ENCODE data around the gene OR2C3.
"Not testable (repeated sequence)": the region's sequence is repeated elsewhere in the genome, so short reads cannot be mapped to it uniquely, and the experiment has no call there.

Gene OR2C3

DNA sequence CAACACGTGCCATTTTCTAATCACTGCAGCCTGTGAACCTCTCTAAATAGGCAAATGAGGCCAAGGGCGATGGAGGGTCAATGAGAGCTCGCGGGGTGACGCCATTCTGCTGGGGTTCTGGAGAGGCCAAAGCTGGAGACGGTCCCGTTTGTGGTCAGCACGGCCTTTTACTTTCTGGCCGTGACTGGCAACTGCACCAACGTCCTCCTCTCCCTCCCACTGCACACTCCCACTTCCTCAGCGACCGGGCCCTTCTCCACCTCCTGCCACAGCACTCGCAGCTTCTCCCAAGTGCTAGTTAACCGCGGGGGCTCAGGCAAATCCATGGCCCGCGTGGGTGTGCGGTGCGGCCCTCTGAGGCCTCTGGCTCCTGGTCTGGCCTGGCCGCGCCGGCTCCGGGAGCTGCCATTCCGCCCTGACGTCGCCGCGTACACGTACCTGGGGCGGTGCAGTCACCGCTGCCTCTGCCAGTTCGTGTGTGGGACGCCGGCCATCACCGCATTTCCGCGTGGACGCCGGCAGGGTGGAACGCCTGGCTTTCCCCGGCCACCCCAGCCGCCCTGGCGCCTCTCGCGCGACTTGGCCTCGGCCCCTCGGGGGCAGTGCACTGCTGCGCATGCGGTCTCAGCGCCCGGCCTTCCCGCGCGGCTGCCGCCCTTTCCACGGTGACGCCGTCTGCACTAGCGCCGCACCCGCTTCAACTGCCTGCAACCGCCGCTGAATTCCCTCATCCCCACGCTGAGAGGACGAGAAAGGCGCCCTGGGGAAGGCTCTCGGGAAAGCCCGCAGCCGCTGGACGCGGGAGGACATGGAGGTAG, 18.2 kb downstream of the OR2C3 start:
- no peak for DNase-seq (ENCODE audit: low read depth, low spot score)

DNA sequence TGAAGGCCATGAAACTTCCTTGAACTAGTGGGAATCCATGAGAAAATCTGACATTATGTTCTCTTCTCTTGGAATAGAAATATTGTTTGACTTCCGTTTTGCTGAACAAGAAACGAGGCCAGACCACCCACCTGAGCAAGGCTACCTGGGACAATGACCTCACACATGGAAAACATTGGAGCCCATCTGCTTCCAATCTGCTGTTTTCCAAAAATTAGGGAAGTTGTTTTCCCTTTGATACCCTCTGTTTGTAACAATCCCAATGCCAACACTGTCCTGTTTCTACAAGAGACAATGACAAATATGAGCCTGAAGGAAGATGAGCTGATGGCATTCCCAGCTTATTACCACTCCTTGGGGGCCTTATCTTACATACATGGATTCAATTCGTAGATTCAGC, 29.4 kb downstream of the OR2C3 start:
- no peak for DNase-seq (ENCODE audit: low read depth, low spot score)

DNA sequence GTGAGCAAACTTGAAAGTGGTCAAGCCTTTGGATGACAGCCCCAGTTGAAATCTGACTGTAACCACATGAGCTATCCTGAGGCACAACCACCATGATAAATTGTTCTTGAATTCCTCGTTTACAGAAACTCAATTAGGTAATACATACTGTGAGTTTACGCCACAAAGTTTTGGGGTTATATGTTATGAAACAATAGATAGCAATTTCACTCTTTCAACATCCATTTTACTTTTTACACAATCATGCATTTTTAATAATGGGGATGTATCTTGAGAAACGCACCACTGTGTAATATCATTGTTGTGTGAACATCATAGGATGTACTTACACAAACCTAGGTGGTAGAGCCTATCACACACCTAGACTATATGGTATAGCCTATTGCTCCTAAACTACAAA, 35.4 kb downstream of the OR2C3 start:
- no peak for DNase-seq (ENCODE audit: low read depth, low spot score)

DNA sequence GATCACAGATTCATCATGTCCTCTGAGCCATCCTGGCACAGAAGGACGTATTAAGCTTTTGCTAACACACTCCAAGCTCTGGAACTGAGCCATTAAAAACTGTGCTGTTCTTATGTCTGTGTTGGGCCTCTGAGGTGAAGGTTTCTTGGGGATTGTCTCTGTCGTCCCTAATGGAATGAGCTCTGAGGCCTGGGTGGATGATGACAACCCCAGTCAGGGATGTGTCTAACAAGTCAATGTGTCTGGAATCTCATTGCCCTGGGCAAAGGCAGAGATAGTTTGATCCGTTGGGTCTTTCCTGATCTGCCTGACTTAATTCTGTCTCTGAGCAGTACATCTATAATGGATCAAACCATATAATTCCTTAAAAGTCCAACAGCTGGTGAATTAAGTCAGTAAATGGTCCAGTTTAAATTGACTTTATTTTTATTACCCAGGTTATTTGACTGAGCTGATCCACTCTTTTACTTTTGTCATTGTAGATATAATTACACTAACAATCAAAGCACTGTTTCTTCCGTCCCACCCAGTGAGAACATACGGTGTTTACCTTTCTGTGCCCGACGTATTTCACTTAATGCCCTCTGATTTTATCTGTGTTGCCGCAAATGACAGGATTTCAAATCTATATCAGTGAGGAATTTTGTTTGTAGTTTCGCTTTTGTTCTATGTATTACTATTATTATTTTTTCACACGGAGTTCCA, 39.5 kb downstream of the OR2C3 start:
- no peak for DNase-seq (ENCODE audit: low read depth, low spot score)

DNA sequence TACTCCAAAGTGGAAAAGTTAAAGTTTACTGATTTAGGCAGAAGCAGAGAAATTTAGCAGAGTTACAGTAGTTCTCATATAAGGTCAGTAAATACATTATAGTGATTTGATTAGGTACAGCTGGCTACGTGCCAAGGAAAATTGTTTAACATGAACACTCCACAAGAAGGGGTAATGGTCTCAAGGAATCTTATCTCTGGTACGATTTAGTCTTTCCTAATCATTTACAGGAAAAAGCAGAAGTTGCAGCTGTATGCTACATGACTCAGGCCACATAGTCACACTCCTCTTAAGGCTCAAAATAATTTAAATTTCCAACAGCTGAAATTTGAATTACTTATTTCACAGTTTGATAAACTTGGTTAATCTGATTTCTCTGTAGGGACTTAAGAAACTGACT, 41.5 kb downstream of the OR2C3 start:
- no peak for DNase-seq (ENCODE audit: low read depth, low spot score)

DNA sequence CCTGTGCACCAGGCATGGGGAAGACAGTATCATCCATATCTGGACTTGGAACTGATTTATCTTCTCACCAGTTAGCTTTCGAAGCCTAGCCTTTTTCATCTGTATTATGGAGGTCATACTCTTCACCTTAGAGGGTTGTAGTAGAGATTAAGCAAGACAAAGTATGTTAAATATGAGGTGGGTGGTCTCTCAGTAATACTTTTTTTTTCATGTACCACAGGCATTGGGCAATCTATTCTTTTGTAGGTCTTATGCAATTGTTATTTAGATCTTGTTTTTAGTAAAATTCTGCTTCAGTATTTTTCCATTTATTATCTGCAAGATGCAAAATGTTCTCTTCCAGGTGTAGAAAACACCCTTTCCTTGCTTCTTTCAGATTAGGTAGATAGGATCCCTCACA, 43.1 kb downstream of the OR2C3 start:
- no peak for DNase-seq (ENCODE audit: low read depth, low spot score)

DNA sequence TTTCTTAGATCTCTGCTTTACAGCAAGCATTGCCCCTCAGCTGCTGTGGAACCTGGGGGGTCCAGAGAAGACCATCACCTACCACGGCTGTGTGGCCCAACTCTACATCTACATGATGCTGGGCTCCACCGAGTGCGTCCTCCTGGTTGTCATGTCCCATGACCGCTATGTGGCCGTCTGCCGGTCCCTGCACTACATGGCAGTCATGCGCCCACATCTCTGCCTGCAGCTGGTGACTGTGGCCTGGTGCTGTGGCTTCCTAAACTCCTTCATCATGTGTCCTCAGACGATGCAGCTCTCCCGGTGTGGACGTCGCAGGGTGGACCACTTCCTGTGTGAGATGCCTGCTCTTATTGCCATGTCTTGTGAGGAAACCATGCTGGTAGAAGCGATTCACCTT, 44.9 kb downstream of the OR2C3 start:
- no peak for DNase-seq (ENCODE audit: low read depth, low spot score)

DNA sequence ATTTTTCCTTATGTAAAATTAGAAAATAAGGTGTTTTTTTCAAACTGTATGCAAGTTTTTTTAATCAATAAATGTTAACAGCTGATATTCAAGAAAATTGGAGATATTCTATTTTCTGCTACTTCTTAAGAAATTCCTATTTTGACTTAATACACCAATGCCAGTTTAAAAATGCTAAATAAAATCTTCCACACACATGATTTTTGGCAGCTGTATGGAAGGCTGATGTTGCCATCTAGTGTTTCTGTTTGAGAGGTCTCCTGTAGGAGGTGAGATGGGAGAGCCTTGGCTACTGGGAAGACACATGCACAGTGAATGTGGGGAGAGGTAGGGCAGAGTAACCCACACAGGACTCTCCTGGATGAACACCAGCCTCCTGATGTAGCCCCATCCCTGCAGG, 49.2 kb downstream of the OR2C3 start:
- DNase-seq (ENCODE audit: low read depth, low spot score) = peak; percentile 12

DNA sequence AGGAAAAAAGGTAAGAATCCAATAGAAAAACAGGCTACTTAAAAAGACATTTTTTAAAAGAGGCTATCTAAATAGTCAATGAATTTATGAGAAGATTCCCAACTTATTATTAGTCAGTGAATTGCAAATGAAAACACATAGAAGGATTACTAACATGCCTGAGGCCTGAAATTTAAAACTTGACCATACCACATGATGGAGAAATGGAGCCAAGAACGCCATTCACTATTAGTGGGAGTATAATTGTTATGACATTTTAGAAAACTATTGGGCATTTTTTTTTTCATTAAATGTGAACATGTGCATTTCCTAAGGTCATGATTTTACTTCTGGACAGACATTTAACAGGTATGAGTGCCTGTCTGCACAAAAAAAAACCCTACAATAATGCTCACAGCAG, 53.5 kb downstream of the OR2C3 start:
- no peak for DNase-seq (ENCODE audit: low read depth, low spot score)

DNA sequence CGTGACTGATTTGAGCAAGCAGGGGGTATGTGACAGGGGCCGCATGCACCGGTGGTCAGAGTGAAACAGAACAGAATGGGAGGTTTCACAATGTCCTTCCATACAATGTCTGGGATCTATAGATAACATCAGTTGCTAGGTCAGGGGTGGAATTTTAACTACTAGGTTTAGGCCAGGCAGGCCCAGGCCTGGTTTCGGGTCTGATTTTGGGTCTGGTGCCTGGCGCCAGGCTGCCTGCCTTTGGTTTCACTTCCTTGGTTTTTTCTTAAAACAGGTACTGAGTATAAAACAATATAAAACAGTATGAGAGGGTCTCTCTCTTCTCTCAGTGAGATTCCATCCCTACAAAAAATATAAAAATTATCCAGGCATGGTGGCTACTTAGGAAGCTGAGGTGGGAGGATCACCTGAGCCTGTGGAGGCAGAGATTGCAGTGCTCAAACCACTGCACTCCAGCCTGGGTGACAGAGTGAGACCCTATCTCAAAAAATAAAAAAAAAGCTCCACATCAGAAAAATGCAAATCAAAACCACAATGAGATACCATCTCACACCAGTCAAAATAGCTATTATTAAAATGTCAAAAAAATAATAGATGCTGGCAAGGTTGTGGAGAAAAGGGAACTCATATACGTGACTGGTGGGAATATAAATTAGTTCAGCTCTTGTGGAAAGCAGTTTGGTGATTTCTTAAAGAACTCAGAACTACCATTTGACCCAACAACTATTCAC, 59.7 kb downstream of the OR2C3 start:
- DNase-seq (ENCODE audit: low read depth, low spot score) = not testable (repeated sequence)

DNA sequence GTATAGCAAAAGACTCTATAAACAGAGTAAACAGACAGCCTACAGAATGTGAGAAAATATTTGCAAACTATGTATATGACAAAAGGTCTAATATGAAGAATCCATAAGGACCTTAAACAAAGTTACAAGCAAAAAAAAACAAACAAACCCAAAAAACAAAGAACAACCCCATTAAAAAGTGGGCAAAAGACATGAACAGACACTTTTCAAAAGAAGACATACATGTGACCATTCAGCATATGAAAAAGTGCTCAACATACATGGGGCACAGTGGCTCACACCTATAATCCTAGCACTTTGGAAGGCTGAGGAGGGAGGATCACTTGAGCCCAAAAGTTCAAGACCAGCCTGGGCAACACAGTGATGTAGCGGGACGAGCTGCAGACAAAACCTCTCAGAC, 60.4 kb downstream of the OR2C3 start:
- no peak for DNase-seq (ENCODE audit: low read depth, low spot score)

Data from iPS DF 19.7 (cell line).